ENCODE measurements around the gene ARHGEF3.
A peak's percentile ranks its signal among the peaks of the same experiment; 100 is the strongest.

Gene ARHGEF3

GRCh38 chr3:56810577-56811545, 9.1 kb upstream of the ARHGEF3 start:
- H3K36me3 ChIP-seq (replicated peaks; ENCODE audit: insufficient read depth, low read length) = no peaks in the 10 kb centered on the region
- H3K4me1 ChIP-seq (ENCODE audit: low read length) = peaks cover 17% of the 10 kb centered on the region
- TF ChIP-seq EZH2phosphoT487 (IDR thresholded peaks at IDR 0.05; ENCODE audit: low read length) = no peak
- TF ChIP-seq EZH2 (optimal IDR thresholded peaks at IDR 0.05; ENCODE audit: low read depth, low read length) = no peak
- no peak for TF ChIP-seq CTCF (IDR thresholded peaks at IDR 0.05; ENCODE audit: low read length)
- no peak overlapping the region for H3K9ac ChIP-seq (ENCODE audit: low read length)
- no peak overlapping the region for H3K4me3 ChIP-seq (ENCODE audit: low read length)
- H3F3A ChIP-seq (ENCODE audit: insufficient read depth, low read length) = no peaks in the 10 kb centered on the region
- no peak overlapping the region for H3K4me2 ChIP-seq (ENCODE audit: low read depth, low read length)
- H3K27ac ChIP-seq (ENCODE audit: low read length) = no peak overlapping the region
- no peaks in the 10 kb centered on the region for H3K79me2 ChIP-seq (ENCODE audit: low read length)
- no peak for DNase-seq
- H3K9me2 ChIP-seq (replicated peaks; ENCODE audit: insufficient read depth, low read length) = no peaks in the 10 kb centered on the region
- H2AFZ ChIP-seq (ENCODE audit: low read length) = no peak overlapping the region
- no peaks in the 10 kb centered on the region for H4K20me1 ChIP-seq (ENCODE audit: insufficient read depth, low read length)
- H3K27me3 ChIP-seq (replicated peaks; ENCODE audit: insufficient read depth, low read length) = no peaks in the 10 kb centered on the region
- no peaks in the 10 kb centered on the region for H3K9me3 ChIP-seq (replicated peaks; ENCODE audit: insufficient read depth, low read length)

GRCh38 chr3:56806407-56806806, 4.7 kb upstream of the ARHGEF3 start:
- H3K4me1 ChIP-seq (ENCODE audit: low read length) = no peaks in the 10 kb centered on the region; the same call in 1 of the 2 replicates
- no peak overlapping the region for H3K9ac ChIP-seq (ENCODE audit: low read length)
- no peak overlapping the region for H3K4me3 ChIP-seq (ENCODE audit: low read length)
- H3K9me3 ChIP-seq (replicated peaks; ENCODE audit: insufficient read depth, low read length) = no peaks in the 10 kb centered on the region
- no peak overlapping the region for H2AFZ ChIP-seq (ENCODE audit: low read length)
- DNase-seq = no peak
- H3K27me3 ChIP-seq (replicated peaks; ENCODE audit: insufficient read depth, low read length) = no peaks in the 10 kb centered on the region
- H3F3A ChIP-seq (ENCODE audit: insufficient read depth, low read length) = peaks cover 2% of the 10 kb centered on the region
- no peaks in the 10 kb centered on the region for H3K9me2 ChIP-seq (replicated peaks; ENCODE audit: insufficient read depth, low read length)
- H3K27ac ChIP-seq (ENCODE audit: low read length) = no peak overlapping the region
- no peaks in the 10 kb centered on the region for H4K20me1 ChIP-seq (ENCODE audit: insufficient read depth, low read length)
- no peaks in the 10 kb centered on the region for H3K79me2 ChIP-seq (ENCODE audit: low read length)
- no peaks in the 10 kb centered on the region for H3K36me3 ChIP-seq (replicated peaks; ENCODE audit: insufficient read depth, low read length)
- no peak for TF ChIP-seq EZH2phosphoT487 (IDR thresholded peaks at IDR 0.05; ENCODE audit: low read length)
- no peak for TF ChIP-seq EZH2 (optimal IDR thresholded peaks at IDR 0.05; ENCODE audit: low read depth, low read length)
- TF ChIP-seq CTCF (IDR thresholded peaks at IDR 0.05; ENCODE audit: low read length) = no peak
- no peak overlapping the region for H3K4me2 ChIP-seq (ENCODE audit: low read depth, low read length)

GRCh38 chr3:56802790-56803189, 1.0 kb upstream of the ARHGEF3 start:
- Histone ChIP-seq H3K27me3 (replicated peaks; ENCODE audit: insufficient read depth, low read length) (no peaks in the 10 kb centered on the region), H2AFZ (ENCODE audit: low read length) (no peak overlapping the region), H3K4me3 (ENCODE audit: low read length) (no peak overlapping the region), H4K20me1 (ENCODE audit: insufficient read depth, low read length) (no peaks in the 10 kb centered on the region), H3K9me2 (replicated peaks; ENCODE audit: insufficient read depth, low read length) (no peaks in the 10 kb centered on the region), H3F3A (ENCODE audit: insufficient read depth, low read length) (peaks cover 22% of the 10 kb centered on the region), H3K9ac (ENCODE audit: low read length) (no peak overlapping the region), H3K4me1 (ENCODE audit: low read length) (peaks cover 27% of the 10 kb centered on the region), H3K4me2 (ENCODE audit: low read depth, low read length) (peak overlapping the region; percentile 92), H3K9me3 (replicated peaks; ENCODE audit: insufficient read depth, low read length) (no peaks in the 10 kb centered on the region), H3K36me3 (replicated peaks; ENCODE audit: insufficient read depth, low read length) (no peaks in the 10 kb centered on the region), H3K79me2 (ENCODE audit: low read length) (peaks cover 11% of the 10 kb centered on the region; the same call in 1 of the 2 replicates), H3K27ac (ENCODE audit: low read length) (no peak overlapping the region)
- no peak for DNase-seq
- TF ChIP-seq CTCF (IDR thresholded peaks at IDR 0.05; ENCODE audit: low read length) = no peak
- no peak for TF ChIP-seq EZH2phosphoT487 (IDR thresholded peaks at IDR 0.05; ENCODE audit: low read length)
- no peak for TF ChIP-seq EZH2 (optimal IDR thresholded peaks at IDR 0.05; ENCODE audit: low read depth, low read length)

Data from MM.1S (cell line).